ENCODE data around the gene ITPR1.

The ITPR1 gene

DNA sequence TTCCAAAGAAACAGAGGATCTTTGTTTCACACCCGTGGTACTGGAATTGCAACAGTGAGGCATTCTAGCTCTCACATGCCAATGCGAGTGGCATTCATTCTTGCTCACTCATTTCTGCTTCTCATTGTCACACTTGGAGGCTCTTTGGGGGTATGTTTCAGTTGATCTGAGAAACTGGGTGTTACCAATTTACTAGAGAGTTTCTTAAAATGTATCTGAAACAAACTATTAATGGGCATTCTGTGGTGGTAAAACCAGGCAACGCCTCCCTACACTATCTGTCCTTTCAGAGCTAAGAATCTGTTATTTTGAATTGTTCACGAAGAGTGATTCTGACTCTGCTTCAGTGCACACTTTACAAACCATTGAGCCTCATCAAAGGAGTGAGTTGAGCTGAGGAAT is 345.5 kb downstream of the ITPR1 start:
- no peak for FAIRE-seq

DNA sequence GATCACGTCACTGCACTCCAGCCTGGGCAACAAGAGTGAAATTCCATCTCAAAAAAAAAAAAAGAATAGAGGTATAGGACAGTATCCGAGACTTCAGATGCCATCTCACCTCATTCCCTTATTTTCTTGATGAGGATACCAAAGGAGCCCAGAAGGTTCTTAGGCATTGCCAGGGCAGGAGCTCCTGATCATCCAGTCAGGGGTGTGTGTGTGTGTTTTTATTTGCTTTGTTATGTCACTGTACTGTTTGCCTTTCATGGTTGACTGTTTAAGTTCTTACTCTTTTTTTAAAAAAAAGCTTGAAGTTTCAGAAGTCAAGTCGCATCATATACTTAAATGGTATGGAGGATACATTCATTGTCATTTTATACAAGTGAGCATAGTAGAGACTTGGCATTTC is 346.1 kb downstream of the ITPR1 start:
- no peak for FAIRE-seq

DNA sequence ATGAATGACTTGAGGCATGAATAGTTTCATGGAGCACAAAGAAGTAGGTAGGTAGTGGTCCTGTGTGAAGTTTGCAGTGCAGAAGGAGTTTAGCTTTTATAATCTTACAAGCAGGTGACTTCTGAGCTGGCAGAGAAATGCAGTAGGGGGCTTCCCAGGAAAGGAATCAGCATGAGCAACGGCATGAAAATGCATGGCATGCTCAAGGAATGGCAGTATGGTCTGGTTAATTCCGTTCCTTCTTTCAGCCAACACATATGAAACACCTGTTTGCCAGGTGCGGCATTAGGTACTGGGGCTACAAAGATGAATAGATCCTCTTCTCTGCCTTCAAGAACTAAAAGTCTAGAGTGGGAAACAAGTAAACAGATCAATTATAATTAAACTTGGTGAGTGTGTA is 348.1 kb downstream of the ITPR1 start:
- FAIRE-seq, result no peak

DNA sequence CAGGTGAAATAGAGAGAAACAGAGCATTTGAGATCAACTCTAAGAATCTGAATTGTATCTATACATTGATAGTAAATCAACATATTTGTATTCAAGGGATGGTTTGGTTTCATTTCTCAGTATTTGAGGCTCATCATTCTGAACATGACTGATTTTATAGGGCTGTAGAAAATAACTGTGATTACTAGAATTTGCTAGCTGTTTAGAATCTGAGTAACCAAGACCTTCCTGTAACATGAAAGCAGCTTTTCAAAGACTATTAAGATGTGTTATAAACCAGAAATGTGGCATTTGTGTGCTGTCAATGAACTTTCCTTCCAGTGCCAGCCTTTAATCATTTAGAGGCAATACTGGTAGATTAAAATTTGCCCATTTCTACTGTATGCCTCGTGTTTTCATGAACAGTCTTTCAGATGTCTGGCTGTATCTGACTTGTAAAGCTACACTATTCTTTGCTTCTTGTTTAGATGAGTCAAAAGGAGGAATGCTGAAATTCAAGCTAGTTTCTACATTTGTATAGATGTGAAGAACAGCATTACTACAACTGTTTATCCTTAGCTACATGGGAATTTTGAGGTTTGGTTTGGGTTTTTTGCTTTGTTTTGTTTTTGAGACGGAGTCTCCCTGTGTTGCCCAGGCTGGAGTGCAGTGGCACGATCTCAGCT is 348.8 kb downstream of the ITPR1 start:
- FAIRE-seq, result no peak

DNA sequence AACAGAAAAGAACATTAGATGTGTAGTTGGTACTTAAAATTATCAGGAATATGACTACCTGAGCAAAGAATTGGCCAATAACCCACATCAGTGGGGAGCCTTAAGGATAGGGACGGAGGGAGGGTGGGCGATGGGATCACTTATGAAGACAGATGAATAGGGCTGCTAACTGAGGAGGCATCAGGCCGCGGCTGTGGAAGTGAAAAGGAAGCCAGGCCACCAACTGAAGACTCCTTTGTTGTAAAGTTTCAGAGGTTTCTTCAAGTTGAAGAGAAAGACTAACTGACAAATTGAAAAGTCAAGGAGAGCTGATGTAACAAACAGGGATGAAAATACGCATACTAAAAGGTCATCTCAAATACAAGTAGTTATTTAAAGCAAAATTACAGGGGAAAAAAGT is 350.5 kb downstream of the ITPR1 start:
- FAIRE-seq, result no peak

DNA sequence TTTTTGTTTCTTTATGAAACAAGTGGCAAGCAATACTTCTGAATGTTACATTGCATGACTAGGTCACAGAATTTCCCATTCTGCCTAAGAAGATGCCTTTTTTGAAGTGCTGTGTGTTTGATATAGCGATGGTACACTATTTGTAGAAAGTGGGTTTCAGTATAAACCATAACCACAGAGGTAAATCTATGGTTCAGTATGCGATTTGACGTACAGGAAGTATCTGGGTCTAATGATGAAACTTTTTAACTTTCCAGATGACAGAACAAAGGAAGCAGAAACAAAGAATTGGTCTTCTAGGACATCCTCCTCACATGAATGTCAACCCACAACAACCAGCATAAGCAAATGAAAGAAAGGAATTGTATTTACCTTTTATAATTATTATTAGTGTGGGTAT is 352.7 kb downstream of the ITPR1 start:
- FAIRE-seq, result no peak

DNA sequence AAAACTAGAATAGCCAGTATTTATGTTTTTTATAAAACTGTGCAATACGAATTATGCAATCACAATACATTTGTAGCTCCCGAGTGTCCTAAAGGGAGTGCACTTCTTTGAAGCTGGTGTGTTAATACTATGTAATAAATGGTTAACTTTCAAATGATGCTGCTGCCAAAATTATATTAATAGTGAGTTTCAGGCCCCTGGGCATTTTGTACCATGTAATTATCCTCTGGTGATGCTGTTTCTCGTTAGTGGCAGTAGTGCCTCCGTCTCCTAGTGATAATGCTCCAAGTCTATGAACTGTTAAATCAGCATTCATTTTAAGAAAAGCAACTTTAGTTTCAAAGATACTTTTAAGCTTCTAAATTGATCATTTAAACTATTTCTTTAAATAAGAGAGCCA is 353.4 kb downstream of the ITPR1 start:
- FAIRE-seq, result no peak

DNA sequence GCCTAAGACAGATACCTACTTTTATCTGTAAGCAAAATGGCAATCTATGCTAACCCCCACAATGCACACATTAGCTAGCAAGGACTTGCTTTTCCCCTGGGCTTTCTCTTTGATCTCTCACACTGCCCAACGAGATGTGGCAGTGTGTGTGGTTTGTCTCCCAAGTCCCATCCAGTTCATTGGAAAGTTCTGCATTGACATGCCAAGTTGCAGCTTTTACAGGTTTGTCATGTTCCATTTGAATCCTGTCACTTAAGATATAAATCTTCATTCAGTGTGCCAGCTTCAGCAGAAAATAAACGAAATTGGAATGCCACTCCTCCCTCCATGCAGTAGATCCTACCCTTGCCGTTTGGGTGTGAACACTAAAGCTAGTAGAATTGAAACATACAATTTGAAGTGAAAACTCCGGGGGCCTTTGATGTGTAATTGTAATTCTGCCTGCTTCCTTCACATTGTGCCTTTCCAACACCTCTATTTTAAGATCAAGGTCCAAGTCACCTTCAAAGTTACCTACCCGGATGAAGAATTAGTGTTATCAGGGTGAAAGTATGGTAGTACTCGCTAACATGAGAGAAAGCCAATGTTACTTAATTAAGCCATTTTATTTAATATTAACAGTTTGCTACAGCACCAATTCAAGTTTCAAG is 355.2 kb downstream of the ITPR1 start:
- no peak for FAIRE-seq

DNA sequence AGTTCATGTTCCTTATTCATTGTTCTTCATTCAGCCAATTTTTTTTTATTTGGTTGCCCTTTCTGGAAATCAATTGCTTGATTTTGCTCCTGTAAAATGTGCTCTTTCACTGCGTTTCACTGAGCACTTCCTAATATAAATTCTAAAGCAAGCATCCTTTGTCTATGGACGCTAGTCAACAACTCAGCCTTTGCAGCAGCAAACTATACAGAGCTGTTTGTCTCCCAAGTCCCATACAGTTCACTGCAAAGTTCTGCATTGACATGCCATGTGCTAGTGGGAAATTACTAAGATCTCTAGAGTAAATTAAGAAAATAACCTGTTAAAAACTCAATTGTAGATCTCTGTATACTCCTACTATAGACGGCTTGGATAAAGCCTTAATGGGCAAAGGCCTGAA is 356.0 kb downstream of the ITPR1 start:
- FAIRE-seq, result no peak

DNA sequence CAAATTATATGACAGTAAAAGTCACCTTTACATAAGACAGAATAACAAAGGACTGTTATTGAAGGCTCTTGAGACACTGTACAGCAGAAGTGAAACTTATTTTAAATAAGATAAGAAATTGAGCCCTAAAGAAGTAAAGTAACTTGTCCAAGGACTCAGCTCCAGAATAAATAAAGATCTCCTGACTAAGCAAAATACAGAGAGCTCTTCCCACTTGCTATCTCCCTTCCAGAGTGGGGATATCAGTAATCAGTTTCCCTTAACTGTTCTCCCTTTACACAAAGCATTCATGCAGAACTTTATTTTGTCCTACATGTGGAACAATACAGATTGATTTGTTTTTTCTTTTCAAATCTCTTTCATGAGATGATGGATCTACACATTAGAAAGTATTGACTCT is 356.6 kb downstream of the ITPR1 start:
- FAIRE-seq, result no peak

DNA sequence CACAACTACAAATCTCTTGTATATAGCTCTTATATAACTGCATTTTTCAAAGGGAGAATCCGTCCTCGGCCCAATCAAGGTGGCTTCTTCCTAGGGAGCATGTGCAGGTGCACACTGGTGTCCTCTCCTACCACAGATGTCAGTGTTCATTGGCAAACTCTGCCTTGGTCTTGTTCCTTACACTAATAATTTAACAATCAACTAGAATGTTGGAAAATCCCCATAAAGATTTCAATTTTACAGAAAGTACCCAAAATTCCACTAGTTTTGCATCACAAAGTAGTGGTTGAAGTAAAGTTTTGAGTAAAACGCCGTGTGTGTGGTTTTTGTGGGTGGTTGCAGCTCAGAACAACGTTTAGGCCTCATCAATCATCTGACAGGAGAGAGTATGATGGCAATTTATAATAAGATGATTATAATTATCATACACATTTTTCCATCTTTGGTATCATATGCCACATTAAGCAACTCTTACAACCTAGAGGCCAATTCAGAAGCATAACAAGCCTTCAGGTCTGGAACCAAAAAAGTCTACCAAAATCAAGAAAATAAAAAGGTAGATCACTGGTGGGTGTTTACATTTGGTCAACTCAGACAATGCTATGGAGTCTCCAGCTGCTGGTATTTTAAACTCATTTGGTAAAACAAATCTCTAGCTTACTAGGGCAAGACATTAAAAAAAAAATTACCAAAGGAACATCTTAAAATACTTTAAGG is 357.2 kb downstream of the ITPR1 start:
- no peak for FAIRE-seq

DNA sequence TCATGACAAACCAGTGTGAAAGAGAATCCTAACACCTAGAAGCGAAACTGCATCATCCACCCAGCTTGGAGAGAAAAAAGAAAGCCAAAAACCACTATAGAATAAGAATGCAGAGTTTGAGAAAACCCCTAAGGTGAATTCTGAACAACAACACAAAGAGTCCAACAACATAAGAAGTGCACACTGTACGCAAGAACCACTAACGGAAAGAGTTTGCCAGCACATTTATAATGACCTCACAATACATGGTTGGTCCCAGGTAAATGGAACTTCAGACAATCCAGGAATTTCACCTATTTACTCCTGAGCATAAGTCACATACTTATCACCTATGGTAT is 357.7 kb downstream of the ITPR1 start:
- FAIRE-seq, result no peak

DNA sequence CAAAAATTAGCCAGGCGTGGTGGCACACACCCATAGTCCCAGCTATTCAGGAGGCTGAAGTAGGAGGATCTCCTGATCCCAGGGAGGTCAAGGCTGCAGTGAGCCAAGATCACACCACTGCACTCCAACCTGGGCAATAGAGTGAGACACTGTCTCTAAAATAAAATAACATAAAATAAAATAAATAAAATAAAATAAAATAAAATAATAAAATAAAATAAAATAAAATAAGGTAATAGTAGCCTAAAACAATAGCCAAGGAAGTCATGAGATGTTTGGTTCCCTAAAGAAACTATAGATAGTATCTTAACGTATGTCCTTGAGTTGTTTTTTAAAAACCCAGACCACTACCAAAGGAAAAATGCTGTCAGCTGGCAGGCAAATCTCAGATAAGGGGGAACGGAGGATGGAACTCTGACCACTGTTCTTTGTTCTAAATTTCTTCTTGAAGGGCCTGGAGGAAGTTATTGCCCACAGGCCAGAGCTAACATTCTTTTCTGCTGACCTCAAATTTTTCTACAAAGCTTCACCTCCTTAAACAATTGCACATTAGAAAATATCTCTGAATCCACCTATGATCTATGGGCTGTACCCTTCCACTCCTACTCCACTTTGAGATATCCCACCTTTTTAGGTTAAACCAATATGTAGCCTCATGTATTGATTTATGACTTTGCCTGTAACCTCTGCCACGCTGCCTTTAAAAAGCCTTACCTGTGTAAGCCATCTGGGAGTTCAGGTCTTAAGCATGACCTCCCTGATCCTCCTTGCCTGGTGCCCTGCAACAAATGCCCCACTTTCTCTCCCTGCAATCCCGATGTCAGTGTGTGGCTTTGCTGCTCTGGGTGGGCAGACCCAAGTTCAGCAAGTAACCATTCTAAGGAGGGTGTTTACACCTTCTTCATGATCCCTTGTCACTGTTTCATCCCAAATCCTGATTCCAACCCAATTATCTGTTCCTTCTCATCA is 359.9 kb downstream of the ITPR1 start:
- no peak for FAIRE-seq

DNA sequence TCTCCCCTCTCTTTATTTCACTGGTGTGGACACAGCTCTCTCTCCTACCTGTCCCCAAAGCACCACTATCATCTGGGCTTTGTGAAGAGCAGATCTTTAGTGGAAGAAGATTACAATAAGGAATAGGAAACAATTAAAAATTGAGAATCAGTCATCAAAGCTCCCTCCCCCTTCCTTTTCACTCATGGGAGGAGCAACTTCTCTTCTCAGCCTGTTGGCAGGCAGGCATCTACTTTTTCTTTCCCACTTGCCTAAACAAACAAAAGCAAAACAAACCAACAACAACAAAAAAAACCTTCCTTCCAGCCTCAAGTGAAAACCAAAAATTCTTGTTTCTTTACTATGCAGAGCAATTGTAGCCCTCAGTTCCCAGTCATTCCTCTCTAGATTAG is 360.6 kb downstream of the ITPR1 start:
- no peak for FAIRE-seq

DNA sequence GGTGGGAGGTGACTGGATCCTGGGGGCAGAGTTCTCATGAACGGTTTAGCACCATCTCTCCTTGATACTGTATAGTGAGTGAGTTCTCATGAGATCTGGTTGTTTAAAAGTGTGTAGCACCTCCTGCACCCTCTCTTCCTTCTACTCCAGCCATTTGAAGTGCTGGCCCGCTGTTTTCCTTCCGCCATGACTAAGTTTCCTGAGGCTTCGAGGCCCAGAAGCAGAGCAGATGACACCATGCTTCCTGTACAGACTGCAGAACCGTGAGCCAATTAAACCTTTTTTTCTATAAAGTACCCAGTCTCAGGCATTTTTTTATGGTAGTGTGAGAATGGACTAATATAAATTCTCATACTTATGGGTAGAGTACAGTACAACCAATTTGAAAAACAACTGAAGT is 362.5 kb downstream of the ITPR1 start:
- no peak for FAIRE-seq

DNA sequence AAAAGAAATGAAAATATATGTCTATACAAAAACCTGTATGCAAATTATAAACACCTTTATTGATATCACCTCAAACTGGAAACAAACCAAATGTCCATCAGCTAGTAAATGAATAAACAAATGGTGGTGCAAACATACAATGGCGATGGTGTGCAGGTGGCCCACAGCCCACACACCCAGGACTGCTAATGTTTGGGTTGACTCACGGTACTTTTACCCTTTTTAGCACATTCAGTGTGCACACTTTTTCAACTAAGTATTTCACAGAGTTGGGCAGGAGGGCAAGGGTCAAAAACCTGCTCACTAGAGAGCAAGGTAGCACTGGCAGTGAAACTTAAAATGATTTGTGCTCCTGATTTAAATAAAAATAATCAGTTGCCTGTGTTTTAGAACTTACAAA is 363.0 kb downstream of the ITPR1 start:
- FAIRE-seq, result no peak

DNA sequence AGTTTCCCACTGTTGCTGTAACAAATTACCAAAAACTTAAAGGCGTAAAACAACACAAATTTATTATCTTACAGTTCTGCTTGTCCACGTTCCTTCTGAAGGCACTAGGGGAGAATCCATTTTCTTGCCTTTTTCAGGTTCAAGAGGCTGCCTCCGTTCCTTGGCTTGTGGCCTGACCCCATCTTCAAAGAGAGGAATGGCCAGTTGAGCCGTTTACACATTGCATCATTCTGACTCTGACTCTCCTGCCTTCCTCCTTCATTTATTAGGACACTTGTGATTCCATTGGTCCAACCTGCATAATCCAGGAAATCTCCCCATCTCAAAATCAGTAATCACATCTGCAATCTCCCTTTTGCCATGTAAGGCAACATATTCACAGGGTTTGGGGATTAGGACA is 363.4 kb downstream of the ITPR1 start:
- no peak for FAIRE-seq

DNA sequence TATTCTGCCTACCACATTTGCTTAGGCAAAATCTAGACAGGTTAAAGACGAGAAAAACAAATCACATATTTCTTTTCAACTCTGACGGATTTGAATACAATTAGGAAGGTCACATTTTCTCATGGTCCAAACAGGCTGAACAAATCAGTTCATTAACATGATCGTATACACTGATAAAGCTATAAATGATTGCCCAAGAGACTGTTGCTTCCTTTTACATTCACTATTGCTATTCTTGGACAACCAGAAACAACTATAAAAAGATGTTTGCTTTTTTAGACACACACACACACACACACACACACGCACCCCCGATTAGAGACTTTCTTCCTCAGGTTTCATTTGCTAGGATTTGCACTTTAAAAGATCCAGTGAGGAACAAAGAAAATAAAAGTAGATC is 363.8 kb downstream of the ITPR1 start:
- no peak for FAIRE-seq

DNA sequence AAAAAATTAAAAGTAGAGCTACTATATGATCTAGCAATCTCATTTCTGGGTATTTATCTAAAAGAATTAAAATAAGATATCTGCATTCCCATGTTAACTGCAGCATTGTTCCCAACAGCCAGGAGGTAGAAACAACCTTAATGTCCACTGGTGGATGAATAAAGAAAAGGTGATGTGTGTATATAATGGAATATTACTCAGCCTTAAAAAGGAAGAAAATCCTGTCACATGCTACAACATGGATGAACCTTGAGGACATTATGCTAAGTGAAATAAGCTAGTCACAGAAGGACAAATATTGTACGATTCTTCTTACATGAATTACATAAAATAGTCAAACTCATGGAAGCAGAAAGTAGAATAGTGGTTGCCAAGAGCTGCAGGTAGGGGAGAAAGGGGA is 366.6 kb downstream of the ITPR1 start:
- no peak for FAIRE-seq

DNA sequence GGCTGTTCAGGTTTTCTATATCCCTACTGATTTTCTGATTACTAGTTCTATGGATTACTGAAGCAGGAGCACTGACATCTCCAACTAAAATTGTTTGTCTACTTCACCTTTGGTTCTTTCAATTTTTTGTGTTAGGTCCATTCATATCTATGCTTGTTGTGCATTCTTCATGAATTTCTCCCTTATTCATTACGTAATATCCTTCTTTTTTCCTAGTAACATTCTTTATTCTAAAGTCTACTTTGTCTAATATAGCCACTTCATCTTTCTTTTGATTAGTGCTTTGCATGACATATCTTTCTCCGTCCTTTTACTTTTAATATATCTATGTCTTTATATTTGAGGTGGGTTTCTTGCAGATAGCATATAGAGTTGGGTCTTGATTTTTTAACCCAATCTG is 369.8 kb downstream of the ITPR1 start:
- no peak for FAIRE-seq

DNA sequence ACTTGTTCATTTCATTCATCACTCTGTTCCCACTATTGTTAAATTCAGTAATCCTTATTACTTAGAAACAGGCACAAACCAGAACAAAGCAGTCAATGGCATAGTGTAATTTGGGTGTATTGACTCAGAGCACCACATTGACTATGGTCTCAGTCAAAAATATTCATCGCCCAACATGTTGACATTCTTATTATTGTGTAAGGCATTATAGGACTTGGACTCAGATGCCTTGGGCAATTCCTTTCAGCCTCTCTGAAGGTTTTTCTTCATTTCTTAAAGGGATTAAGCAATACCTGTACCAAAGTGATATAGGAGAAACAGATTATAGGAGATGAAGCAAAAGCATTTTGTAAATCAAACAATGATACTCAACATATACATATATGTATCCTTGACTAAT is 371.4 kb downstream of the ITPR1 start:
- FAIRE-seq, result no peak

DNA sequence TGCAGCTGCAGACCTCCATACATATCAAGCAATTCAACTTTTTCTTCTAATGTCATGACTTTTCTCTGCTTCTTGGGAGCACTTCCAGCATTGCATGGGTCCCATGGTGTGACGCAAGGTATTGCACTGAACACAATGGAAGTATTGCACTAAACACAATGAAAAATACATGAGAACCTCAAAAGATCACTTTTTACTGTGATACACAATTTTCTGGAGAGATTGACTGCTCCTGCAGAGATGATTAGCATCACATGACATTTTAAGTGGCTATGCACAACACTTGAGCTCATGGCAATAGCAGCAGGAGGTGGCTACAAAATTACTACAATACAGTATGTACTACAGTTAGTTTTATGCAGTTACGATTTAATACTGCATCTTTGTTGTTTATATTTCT is 372.6 kb downstream of the ITPR1 start:
- no peak for FAIRE-seq

DNA sequence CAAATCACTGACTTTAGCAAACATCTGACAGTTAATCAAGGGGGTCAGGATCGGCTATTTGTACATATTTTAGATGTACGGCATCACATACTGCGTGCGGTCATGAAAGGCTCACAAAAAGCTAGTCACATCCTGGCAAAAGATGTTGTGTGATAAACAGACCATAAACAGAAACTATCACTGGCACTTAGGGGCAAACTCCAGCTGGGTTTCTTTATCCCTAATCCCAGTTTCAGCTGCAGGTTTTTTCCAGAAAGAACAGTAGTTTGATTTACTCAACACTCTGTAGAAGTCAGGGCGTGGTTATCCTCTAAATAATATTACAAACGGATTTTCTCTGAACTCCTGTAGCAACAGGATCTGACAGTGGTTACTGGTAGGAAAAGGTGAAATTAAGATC is 373.7 kb downstream of the ITPR1 start:
- no peak for FAIRE-seq

Measured in TTC549 (cell line).